Fibroblast of villous mesenchyme (primary cell): Measurements from ENCODE around the gene SPDL1. TPM values are rescaled to one million over a fixed set of nuclear protein-coding genes. Genes with fewer than 3 reads are reported as not detected.

Source experiments
- DNase-seq: peaks from one replicate; pipeline ENCODE4 v3.0.0-alpha.2; 2010; ENCODE audit warnings: low read depth
- H3K4me3 ChIP-seq: 2 replicates; pipeline ENCODE4 v1.5.1; 2011; ENCODE audit warnings: low read depth, mild to moderate bottlenecking, low read length
- CTCF ChIP-seq: IDR thresholded peaks from 2 replicates; pipeline ENCODE4 v1.5.1; 2012; ENCODE audit warnings: low read depth, mild to moderate bottlenecking, low read length; ENCODE audit not compliant: insufficient read depth
- total RNA-seq: library from RNA; depleted of rRNA; stranded (reverse); fragments of >200 nt; gene quantifications from 2 replicates; pipeline ENCODE4 v1.2.3, GENCODE V29; 2012

SPDL1 gene
- 25.4 and 44.0 TPM in 2 replicates for total RNA-seq

GRCh38 chr5:169583424-169584220 lies at the start of gene SPDL1:
TSS of gene SPDL1 (plus strand) at chr5:169583773. CDS start at chr5:169588417, 4,644 bp downstream.
- peak within 1 kb of the TSS; percentile 92 for H3K4me3 ChIP-seq
- DNase-seq, result peak; percentile 98
- no peak for TF ChIP-seq CTCF

- no peak for DNase-seq
- no peak for TF ChIP-seq CTCF
- H3K4me3 ChIP-seq, result no peak overlapping the region
Observed at GRCh38 chr5:169534311-169534880, 49.2 kb upstream of the SPDL1 start.

GRCh38 chr5:169534939-169535338 lies 48.6 kb upstream of the SPDL1 start:
- no peak for TF ChIP-seq CTCF
- no peak overlapping the region for H3K4me3 ChIP-seq
- DNase-seq, result no peak

- DNase-seq, result no peak
- no peak overlapping the region for H3K4me3 ChIP-seq
Observed at GRCh38 chr5:169538944-169539343, 44.6 kb upstream of the SPDL1 start.

GRCh38 chr5:169542811-169543210 lies 40.8 kb upstream of the SPDL1 start:
- DNase-seq, result no peak
- no peak for TF ChIP-seq CTCF
- no peak overlapping the region for H3K4me3 ChIP-seq

More at GRCh38 chr5:169538944-169539343, 44.6 kb upstream of the SPDL1 start:
- TF ChIP-seq CTCF, result no peak

GRCh38 chr5:169544264-169544950 lies 39.2 kb upstream of the SPDL1 start:
- H3K4me3 ChIP-seq, result no peak overlapping the region
- no peak for TF ChIP-seq CTCF
- DNase-seq, result no peak
